ENCODE results near the gene SVBP. TPM values are rescaled to one million over a fixed set of nuclear protein-coding genes. Genes with fewer than 3 reads are reported as not detected.

The SVBP gene
- total and polyA plus RNA-seq, 9 donors = 39.1 to 55.5 (median 50.7) TPM

GRCh38 chr1:42766741-42767509, 50.3 kb downstream of the SVBP start, which contains the start of the genes C1orf50 and P3H1:
Gene C1orf50 (plus strand): TSS chr1:42767249. CDS start chr1:42767312, 63 bp downstream.
Gene P3H1 (minus strand): TSS chr1:42767028. CDS start chr1:42766971, 57 bp downstream.
- under 1% methylated on average over 77 of the region's 82 CpGs for WGBS (ENCODE audit: insufficient coverage)
- H3K4me1 ChIP-seq (ENCODE audit: control insufficient read depth, insufficient read depth, low read length) = peaks cover 11% of the 10 kb centered on the region
- no peaks in the 10 kb centered on the region for H3K9me3 ChIP-seq (replicated peaks; ENCODE audit: control insufficient read depth, low read depth, low read length)
- H3K4me3 ChIP-seq (ENCODE audit: low read length) = peak within 1 kb of the TSS; percentile 100
- H3K27ac ChIP-seq (ENCODE audit: low read length) = peak within 1 kb of the TSS; percentile 93
- DNase-seq = peak; percentile 100
- peaks cover 12% of the 10 kb centered on the region for H3K36me3 ChIP-seq (ENCODE audit: control insufficient read depth, insufficient read depth, low read length)
- H3K27me3 ChIP-seq (ENCODE audit: control insufficient read depth, insufficient read depth, low read length) = no peaks in the 10 kb centered on the region

GRCh38 chr1:42765832-42766740, 51.1 kb downstream of the SVBP start:
- Histone ChIP-seq H3K27me3 (ENCODE audit: control insufficient read depth, insufficient read depth, low read length) (no peaks in the 10 kb centered on the region), H3K4me1 (ENCODE audit: control insufficient read depth, insufficient read depth, low read length) (peaks cover 11% of the 10 kb centered on the region), H3K27ac (ENCODE audit: low read length) (peak overlapping the region; percentile 93), H3K36me3 (ENCODE audit: control insufficient read depth, insufficient read depth, low read length) (peaks cover 14% of the 10 kb centered on the region), H3K9me3 (replicated peaks; ENCODE audit: control insufficient read depth, low read depth, low read length) (no peaks in the 10 kb centered on the region), H3K4me3 (ENCODE audit: low read length) (peak overlapping the region; percentile 100)
- WGBS (ENCODE audit: insufficient coverage) = under 1% methylated on average over 33 of the region's 44 CpGs
- peak; percentile 83 for DNase-seq

- Histone ChIP-seq H3K9me3 (replicated peaks; ENCODE audit: control insufficient read depth, low read depth, low read length) (no peaks in the 10 kb centered on the region), H3K27ac (ENCODE audit: low read length) (peak overlapping the region; percentile 93), H3K4me3 (ENCODE audit: low read length) (peak overlapping the region; percentile 100), H3K4me1 (ENCODE audit: control insufficient read depth, insufficient read depth, low read length) (peaks cover 11% of the 10 kb centered on the region), H3K36me3 (ENCODE audit: control insufficient read depth, insufficient read depth, low read length) (peaks cover 20% of the 10 kb centered on the region), H3K27me3 (ENCODE audit: control insufficient read depth, insufficient read depth, low read length) (no peaks in the 10 kb centered on the region)
- WGBS (ENCODE audit: insufficient coverage) = 0% methylated on average over 1 of the region's 7 CpGs
- no peak for DNase-seq
Measured at GRCh38 chr1:42765269-42765668, 51.9 kb downstream of the SVBP start.

- no peaks in the 10 kb centered on the region for H3K9me3 ChIP-seq (replicated peaks; ENCODE audit: control insufficient read depth, low read depth, low read length)
- DNase-seq = no peak
- H3K27ac ChIP-seq (ENCODE audit: low read length) = no peak overlapping the region
- H3K36me3 ChIP-seq (ENCODE audit: control insufficient read depth, insufficient read depth, low read length) = peaks cover 38% of the 10 kb centered on the region
- H3K4me1 ChIP-seq (ENCODE audit: control insufficient read depth, insufficient read depth, low read length) = peaks cover 9% of the 10 kb centered on the region
- H3K4me3 ChIP-seq (ENCODE audit: low read length) = no peak overlapping the region
- H3K27me3 ChIP-seq (ENCODE audit: control insufficient read depth, insufficient read depth, low read length) = no peaks in the 10 kb centered on the region
- no CpG with 5 or more reads among the region's 5 CpGs for WGBS (ENCODE audit: insufficient coverage)
Measured at GRCh38 chr1:42762269-42762668, 54.9 kb downstream of the SVBP start.

GRCh38 chr1:42761567-42761966, 55.6 kb downstream of the SVBP start:
- DNase-seq = no peak
- WGBS (ENCODE audit: insufficient coverage) = no CpG with 5 or more reads among the region's 4 CpGs
- Histone ChIP-seq H3K36me3 (ENCODE audit: control insufficient read depth, insufficient read depth, low read length) (peaks cover 45% of the 10 kb centered on the region), H3K27ac (ENCODE audit: low read length) (no peak overlapping the region), H3K4me3 (ENCODE audit: low read length) (no peak overlapping the region), H3K9me3 (replicated peaks; ENCODE audit: control insufficient read depth, low read depth, low read length) (no peaks in the 10 kb centered on the region), H3K4me1 (ENCODE audit: control insufficient read depth, insufficient read depth, low read length) (peaks cover 9% of the 10 kb centered on the region), H3K27me3 (ENCODE audit: control insufficient read depth, insufficient read depth, low read length) (no peaks in the 10 kb centered on the region)

GRCh38 chr1:42759114-42759513, 58.1 kb downstream of the SVBP start:
- Histone ChIP-seq H3K9me3 (replicated peaks; ENCODE audit: control insufficient read depth, low read depth, low read length) (no peaks in the 10 kb centered on the region), H3K36me3 (ENCODE audit: control insufficient read depth, insufficient read depth, low read length) (peaks cover 68% of the 10 kb centered on the region)
- WGBS (ENCODE audit: insufficient coverage) = 72% methylated on average over 6 of the region's 9 CpGs

GRCh38 chr1:42758641-42759040, 58.6 kb downstream of the SVBP start:
- Histone ChIP-seq H3K36me3 (ENCODE audit: control insufficient read depth, insufficient read depth, low read length) (peaks cover 72% of the 10 kb centered on the region), H3K27me3 (ENCODE audit: control insufficient read depth, insufficient read depth, low read length) (no peaks in the 10 kb centered on the region), H3K4me3 (ENCODE audit: low read length) (no peak overlapping the region), H3K4me1 (ENCODE audit: control insufficient read depth, insufficient read depth, low read length) (no peaks in the 10 kb centered on the region), H3K9me3 (replicated peaks; ENCODE audit: control insufficient read depth, low read depth, low read length) (no peaks in the 10 kb centered on the region), H3K27ac (ENCODE audit: low read length) (no peak overlapping the region)
- no peak for DNase-seq
- WGBS (ENCODE audit: insufficient coverage) = 79% methylated on average over 2 of the region's 3 CpGs

More at GRCh38 chr1:42759114-42759513, 58.1 kb downstream of the SVBP start:
- DNase-seq = no peak
- H3K4me1 ChIP-seq (ENCODE audit: control insufficient read depth, insufficient read depth, low read length) = peaks cover under 1% of the 10 kb centered on the region
- H3K27ac ChIP-seq (ENCODE audit: low read length) = no peak overlapping the region
- no peaks in the 10 kb centered on the region for H3K27me3 ChIP-seq (ENCODE audit: control insufficient read depth, insufficient read depth, low read length)
- H3K4me3 ChIP-seq (ENCODE audit: low read length) = no peak overlapping the region

GRCh38 chr1:42757892-42758275, 59.3 kb downstream of the SVBP start:
- H3K36me3 ChIP-seq (ENCODE audit: control insufficient read depth, insufficient read depth, low read length) = peaks cover 75% of the 10 kb centered on the region
- no peak overlapping the region for H3K4me3 ChIP-seq (ENCODE audit: low read length)
- H3K4me1 ChIP-seq (ENCODE audit: control insufficient read depth, insufficient read depth, low read length) = no peaks in the 10 kb centered on the region
- no peaks in the 10 kb centered on the region for H3K27me3 ChIP-seq (ENCODE audit: control insufficient read depth, insufficient read depth, low read length)
- H3K27ac ChIP-seq (ENCODE audit: low read length) = no peak overlapping the region
- no peaks in the 10 kb centered on the region for H3K9me3 ChIP-seq (replicated peaks; ENCODE audit: control insufficient read depth, low read depth, low read length)
- DNase-seq = no peak
